Gastrocnemius medialis (tissue), 4 donors: ENCODE measurements around the gene C8A. TPM values are rescaled to one million over a fixed set of nuclear protein-coding genes. Genes with fewer than 3 reads are reported as not detected.

Source experiments
- ATAC-seq, 2 donors: fragments of 150-250 bp; one replicate each; pipeline ENCODE4 v1.9.1; 2016
- DNase-seq, 2 donors: peaks; one replicate each; pipeline ENCODE4 v3.0.0-alpha.2; 2019
- H3K27ac ChIP-seq, 4 donors: fragments of 200-600 bp; sonication (generic); 1 replicate in 1 of 4; 2 replicates in 3 of 4; pipeline ENCODE4 v1.5.1; 2016 to 2018; ENCODE audit warnings: mild to moderate bottlenecking in 2 of 4, moderate library complexity in 1 of 4
- H3K27me3 ChIP-seq, 3 donors: fragments of 200-600 bp; sonication (generic) in 2 of 3; 1 replicate in 1 of 3; 2 replicates in 2 of 3; pipeline versions ENCODE4 v1.5.1 to v1.6.0; 2016 to 2019; ENCODE audit warnings: mild to moderate bottlenecking in 1 of 3, moderate library complexity in 1 of 3
- H3K36me3 ChIP-seq, 2 donors: fragments of 200-600 bp; sonication (generic) in 1 of 2; one replicate each; pipeline ENCODE4 v1.5.1; 2017 to 2018
- H3K4me1 ChIP-seq, 2 donors: fragments of 200-600 bp; sonication (generic) in 1 of 2; one replicate each; pipeline ENCODE4 v1.5.1; 2016 to 2017; ENCODE audit warnings: mild to moderate bottlenecking in 2 of 2
- H3K4me3 ChIP-seq, 4 donors: fragments of 200-600 bp; sonication (generic) in 3 of 4; 1 replicate in 1 of 4; 2 replicates in 3 of 4; pipeline ENCODE4 v1.5.1; 2016 to 2019; ENCODE audit warnings: mild to moderate bottlenecking in 2 of 4
- H3K9me3 ChIP-seq, 3 donors: fragments of 200-600 bp; sonication (generic) in 2 of 3; 1 replicate in 1 of 3; 2 replicates in 2 of 3; pipeline ENCODE4 v1.5.1; 2016 to 2019
- POLR2A ChIP-seq, 2 donors: fragments of 450-650 bp; IDR thresholded peaks; one replicate each; pipeline ENCODE4 v1.6.1; 2017; ENCODE audit warnings: antibody characterized with exemption in 2 of 2, mild to moderate bottlenecking in 2 of 2, moderate library complexity in 2 of 2
- in situ Hi-C, 4 donors: fragments of 200-750 bp; cut with MboI; loops; one replicate each; pipeline versions ENCODE4 v1.15.0 to v1.8.0; 2017; ENCODE audit warnings: low sequenced_read_pairs in 4 of 4
- intact Hi-C: fragments of 100-400 bp; cut with DNase I; formaldehyde crosslinking; loops from one replicate; pipeline ENCODE4 v1.15.1; 2023; ENCODE audit warnings: low total_unique reads
- total RNA-seq, 4 donors: library from RNA; depleted of rRNA; stranded (reverse); fragments of >200 nt; gene quantifications; one replicate each; pipeline versions ENCODE4 v1.1.0 to v1.2.3, GENCODE V29; 2016
- TF ChIP-seq, protein P1 (sequence below), 5 experiments: fragments of 450-650 bp in 3 of 5; fragments of 200-600 bp in 2 of 5; sonication (generic) in 2 of 5; IDR thresholded peaks in 4 of 5; conservative IDR thresholded peaks in 1 of 5; 1 replicate in 4 of 5; 2 replicates in 1 of 5; pipeline ENCODE4 v1.5.1; 2016 to 2019; ENCODE audit warnings: antibody characterized with exemption in 5 of 5, mild to moderate bottlenecking in 3 of 5, moderate library complexity in 3 of 5

Gene C8A
- total RNA-seq, 4 donors from 2014 or later = 0.20 to 0.40 TPM; not detected in 2

DNA sequence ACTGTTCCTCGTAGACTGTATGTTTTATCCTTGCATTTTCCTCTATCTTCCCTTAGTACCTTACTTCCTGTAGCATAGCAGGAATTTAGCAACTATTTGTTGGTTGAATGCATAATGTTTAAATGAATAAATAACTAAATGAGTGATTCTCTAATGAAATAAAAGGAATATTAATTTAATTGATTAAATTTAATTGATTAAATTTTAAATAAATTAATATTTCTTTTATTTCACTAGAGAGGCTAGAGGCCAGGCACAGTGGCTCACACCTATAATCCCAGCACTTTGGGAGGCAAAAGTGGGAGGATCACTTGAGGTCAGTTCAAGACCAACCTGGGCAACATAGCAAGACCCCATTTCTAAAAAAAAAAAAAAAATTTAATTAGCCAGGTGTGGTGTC lies 85.4 kb downstream of the C8A start:
- in situ Hi-C loops (no loop called here), intact Hi-C loops (no loop called here)
- ATAC-seq = no peak
- no peaks in the 10 kb centered on the region for H3K4me1 ChIP-seq
- H3K36me3 ChIP-seq = no peaks in the 10 kb centered on the region
- no peak overlapping the region for H3K4me3 ChIP-seq
- DNase-seq = no peak
- no peak for TF ChIP-seq POLR2A (IDR thresholded peaks at IDR 0.05)
- TF ChIP-seq, protein P1, sequence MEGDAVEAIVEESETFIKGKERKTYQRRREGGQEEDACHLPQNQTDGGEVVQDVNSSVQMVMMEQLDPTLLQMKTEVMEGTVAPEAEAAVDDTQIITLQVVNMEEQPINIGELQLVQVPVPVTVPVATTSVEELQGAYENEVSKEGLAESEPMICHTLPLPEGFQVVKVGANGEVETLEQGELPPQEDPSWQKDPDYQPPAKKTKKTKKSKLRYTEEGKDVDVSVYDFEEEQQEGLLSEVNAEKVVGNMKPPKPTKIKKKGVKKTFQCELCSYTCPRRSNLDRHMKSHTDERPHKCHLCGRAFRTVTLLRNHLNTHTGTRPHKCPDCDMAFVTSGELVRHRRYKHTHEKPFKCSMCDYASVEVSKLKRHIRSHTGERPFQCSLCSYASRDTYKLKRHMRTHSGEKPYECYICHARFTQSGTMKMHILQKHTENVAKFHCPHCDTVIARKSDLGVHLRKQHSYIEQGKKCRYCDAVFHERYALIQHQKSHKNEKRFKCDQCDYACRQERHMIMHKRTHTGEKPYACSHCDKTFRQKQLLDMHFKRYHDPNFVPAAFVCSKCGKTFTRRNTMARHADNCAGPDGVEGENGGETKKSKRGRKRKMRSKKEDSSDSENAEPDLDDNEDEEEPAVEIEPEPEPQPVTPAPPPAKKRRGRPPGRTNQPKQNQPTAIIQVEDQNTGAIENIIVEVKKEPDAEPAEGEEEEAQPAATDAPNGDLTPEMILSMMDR (IDR thresholded peaks at IDR 0.05 in 4 of 5, conservative IDR thresholded peaks at IDR 0.05 in 1 of 5) = no peak
- no peaks in the 10 kb centered on the region for H3K27me3 ChIP-seq
- no peak overlapping the region for H3K27ac ChIP-seq
- no peaks in the 10 kb centered on the region for H3K9me3 ChIP-seq

DNA sequence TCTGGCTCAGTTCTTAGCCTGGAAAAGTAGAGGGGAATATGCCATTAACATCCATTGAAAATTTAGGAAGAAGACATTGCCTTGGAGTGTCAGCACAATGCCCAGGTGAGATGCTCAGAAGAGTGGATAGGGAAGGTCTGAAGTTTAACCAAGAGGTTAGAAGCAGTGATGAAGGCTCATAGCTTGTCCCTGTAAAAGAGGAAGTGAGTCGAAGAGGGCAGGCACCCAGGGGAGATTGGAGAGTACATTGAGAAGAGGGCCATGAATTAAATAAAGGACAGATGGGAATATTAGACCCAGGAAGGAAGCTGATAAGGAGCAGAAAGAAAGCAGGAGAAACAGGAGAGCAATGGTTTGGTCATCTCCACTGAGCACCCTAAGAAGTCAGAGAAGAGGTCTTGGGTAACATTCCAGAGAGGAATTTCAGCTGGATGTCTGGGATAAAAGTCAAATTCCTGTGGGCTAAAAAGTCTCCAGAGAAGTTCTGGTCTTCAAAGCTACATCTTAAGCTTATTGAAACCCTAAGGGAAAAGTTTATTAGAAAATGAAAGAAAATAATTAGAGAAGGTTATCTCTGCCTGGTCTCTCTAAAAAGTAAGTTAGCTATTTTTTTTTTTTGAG lies 93.9 kb downstream of the C8A start:
- no peak overlapping the region for H3K27ac ChIP-seq
- in situ Hi-C loops = no loop called here
- H3K4me1 ChIP-seq = no peaks in the 10 kb centered on the region
- TF ChIP-seq, protein P1 (IDR thresholded peaks at IDR 0.05 in 4 of 5, conservative IDR thresholded peaks at IDR 0.05 in 1 of 5) = no peak
- TF ChIP-seq POLR2A (IDR thresholded peaks at IDR 0.05) = no peak
- H3K4me3 ChIP-seq = no peak overlapping the region
- H3K9me3 ChIP-seq = no peaks in the 10 kb centered on the region
- no peaks in the 10 kb centered on the region for H3K27me3 ChIP-seq
- DNase-seq (no peak), ATAC-seq (no peak)
- H3K36me3 ChIP-seq = no peaks in the 10 kb centered on the region
- intact Hi-C loops = no loop called here

DNA sequence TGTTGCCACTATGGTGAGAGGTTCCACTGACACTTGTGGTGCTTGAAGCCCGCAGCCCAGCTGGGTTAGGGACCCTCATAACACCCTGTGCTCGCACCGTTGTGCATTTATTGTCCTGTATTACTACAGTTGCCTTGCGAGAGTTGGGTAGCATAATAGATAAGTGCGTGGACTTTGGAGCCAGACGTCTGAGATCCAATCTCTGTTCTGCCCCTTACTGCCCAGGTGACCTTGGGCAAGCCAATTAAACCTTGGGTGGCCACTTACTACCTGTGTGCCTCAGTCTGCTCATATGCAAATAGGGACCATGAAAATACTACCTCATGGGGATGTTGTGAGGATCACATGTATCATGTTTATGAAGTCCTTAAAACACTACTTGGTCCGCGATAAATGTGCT lies 97.9 kb downstream of the C8A start:
- H3K4me3 ChIP-seq = no peak overlapping the region
- no peaks in the 10 kb centered on the region for H3K9me3 ChIP-seq
- no peak overlapping the region for H3K27ac ChIP-seq
- no peaks in the 10 kb centered on the region for H3K27me3 ChIP-seq
- no peak for DNase-seq
- intact Hi-C loops = no loop called here
- in situ Hi-C loops = no loop called here
- H3K4me1 ChIP-seq = no peaks in the 10 kb centered on the region
- no peaks in the 10 kb centered on the region for H3K36me3 ChIP-seq
- no peak for ATAC-seq
- no peak for TF ChIP-seq POLR2A (IDR thresholded peaks at IDR 0.05)
- TF ChIP-seq, protein P1 (IDR thresholded peaks at IDR 0.05 in 4 of 5, conservative IDR thresholded peaks at IDR 0.05 in 1 of 5) = no peak

DNA sequence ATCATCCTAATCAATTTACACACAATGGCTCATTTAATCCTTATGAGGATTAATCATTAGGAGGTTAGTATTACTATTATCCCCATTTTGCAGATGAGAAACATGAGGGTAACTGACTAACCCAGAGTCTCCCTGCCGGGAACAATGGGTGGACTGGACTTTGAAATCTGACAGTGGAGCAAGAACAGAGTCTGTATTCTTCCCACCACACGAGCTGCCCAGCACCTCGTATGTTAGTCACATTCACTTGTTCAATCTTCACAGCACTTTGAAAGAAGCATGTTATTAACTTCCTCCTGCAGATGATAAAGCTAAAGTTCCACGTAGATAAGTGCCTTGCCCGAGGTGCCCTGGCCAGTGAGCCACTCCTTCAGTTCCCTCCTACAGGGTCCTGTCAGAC lies 98.8 kb downstream of the C8A start:
- ATAC-seq (no peak), DNase-seq (no peak)
- Histone ChIP-seq H3K4me1 (no peaks in the 10 kb centered on the region), H3K36me3 (no peaks in the 10 kb centered on the region), H3K27me3 (no peaks in the 10 kb centered on the region), H3K27ac (no peak overlapping the region), H3K9me3 (no peaks in the 10 kb centered on the region), H3K4me3 (no peak overlapping the region)
- intact Hi-C loops = no loop called here
- no peak for TF ChIP-seq POLR2A (IDR thresholded peaks at IDR 0.05)
- TF ChIP-seq, protein P1 (IDR thresholded peaks at IDR 0.05 in 4 of 5, conservative IDR thresholded peaks at IDR 0.05 in 1 of 5) = no peak
- in situ Hi-C loops = no loop called here

DNA sequence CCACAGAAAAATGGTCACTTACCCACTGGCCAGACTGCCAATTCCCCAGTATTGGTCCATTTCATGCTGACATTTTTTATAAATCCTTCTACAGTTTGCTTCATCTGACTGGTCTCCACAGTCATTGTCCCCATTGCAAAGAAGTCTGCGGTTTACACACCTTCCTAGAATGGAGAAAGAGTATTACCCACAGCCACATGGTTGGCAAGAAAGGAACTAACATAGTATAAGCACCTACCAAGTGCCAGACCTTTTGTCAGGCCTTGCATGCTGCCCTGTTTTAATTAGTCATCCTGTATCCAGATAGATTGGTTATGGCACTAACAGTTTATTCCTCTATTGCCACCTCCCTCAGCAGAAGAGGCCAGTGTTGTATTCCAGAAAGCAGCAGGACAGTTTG lies 100.1 kb downstream of the C8A start:
- Histone ChIP-seq H3K4me3 (no peak overlapping the region), H3K27ac (no peak overlapping the region), H3K36me3 (no peaks in the 10 kb centered on the region), H3K9me3 (no peaks in the 10 kb centered on the region), H3K27me3 (no peaks in the 10 kb centered on the region), H3K4me1 (no peaks in the 10 kb centered on the region)
- ATAC-seq = no peak
- DNase-seq = no peak
- in situ Hi-C loops (no loop called here), intact Hi-C loops (no loop called here)
- TF ChIP-seq, protein P1 (IDR thresholded peaks at IDR 0.05 in 4 of 5, conservative IDR thresholded peaks at IDR 0.05 in 1 of 5) = no peak
- no peak for TF ChIP-seq POLR2A (IDR thresholded peaks at IDR 0.05)
